Measurements from ENCODE around the gene FAM3D.

- TF ChIP-seq CTCF (IDR thresholded peaks at IDR 0.05) (no peak), POLR2AphosphoS5 (IDR thresholded peaks at IDR 0.05) (no peak)
Observed at GRCh38 chr3:58626841-58627569, 39.6 kb downstream of the FAM3D start.
